ENCODE data around the gene PTPRT. TPM values are rescaled to one million over a fixed set of nuclear protein-coding genes. Genes with fewer than 3 reads are reported as not detected.

Gene PTPRT
- total RNA-seq, 1 donor from 2014 or later: not detected

DNA sequence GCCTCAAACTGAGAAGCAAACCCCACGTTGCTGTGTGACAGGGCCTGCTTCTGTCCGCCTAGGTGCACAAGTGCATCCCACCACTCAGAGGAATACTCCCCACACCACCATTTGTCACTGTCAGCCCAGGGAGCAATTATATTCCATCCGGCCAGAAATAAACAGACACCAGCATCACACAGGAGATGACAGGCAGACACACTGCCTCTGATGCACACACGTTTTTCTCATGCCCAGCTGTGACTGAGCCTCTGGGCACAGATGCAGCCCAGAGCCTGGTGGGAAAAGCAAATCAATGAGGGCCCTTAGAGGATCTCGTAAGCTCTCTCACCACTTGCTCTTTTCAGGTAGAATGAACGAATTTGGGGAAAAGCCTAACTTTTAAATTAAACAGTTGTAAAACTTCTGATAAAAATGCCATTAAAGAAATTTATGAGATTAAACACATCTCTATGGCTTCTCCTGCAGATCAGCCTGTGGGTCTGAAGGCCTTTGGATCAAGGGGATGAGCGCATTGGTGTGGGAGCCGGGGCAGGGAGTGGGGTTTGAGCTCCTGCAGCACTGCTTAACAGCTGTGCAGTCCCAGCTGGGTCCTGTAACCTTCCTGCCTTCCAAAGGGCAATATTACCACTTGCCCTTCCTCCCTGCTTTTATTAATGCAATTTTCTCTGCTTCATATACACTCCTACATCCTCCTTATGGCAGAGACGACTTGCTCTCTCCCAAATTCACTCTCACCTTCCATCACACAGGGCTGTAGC is 624.3 kb downstream of the PTPRT start:
- Mint-ChIP-seq H3K9me3 (peaks cover 10% of the 10 kb centered on the region), H3K27me3 (ENCODE audit: low read depth) (no peaks in the 10 kb centered on the region), H3K36me3 (ENCODE audit: low read depth) (no peaks in the 10 kb centered on the region), H3K27ac (no peak overlapping the region), H3K4me3 (ENCODE audit: low read depth) (no peak overlapping the region), H3K4me1 (ENCODE audit: low read depth) (no peaks in the 10 kb centered on the region)
- intact Hi-C loops (cut with micrococcal nuclease): no loop called here
- no peak for DNase-seq (ENCODE audit: low spot score)

DNA sequence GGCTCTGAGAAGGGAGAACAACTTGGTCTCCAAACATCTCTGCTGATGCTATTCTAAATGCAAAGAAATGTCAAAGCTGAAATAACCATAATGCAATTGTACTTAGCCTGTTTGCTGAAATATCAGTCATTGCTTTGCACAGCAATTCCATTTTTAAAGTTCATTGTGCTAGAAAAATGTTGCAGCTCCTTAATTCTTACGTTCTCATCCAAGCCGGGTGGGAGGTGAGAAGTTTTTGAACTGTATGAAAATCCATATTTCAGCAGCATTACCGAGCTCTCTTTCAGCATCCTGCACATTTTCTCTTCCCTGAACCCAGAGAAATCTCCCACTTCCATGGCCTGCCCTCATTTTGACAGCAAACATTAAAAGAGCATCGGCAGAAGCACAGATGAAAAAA is 630.0 kb downstream of the PTPRT start:
- Mint-ChIP-seq H3K9me3 (peaks cover 3% of the 10 kb centered on the region), H3K27ac (no peak overlapping the region), H3K36me3 (ENCODE audit: low read depth) (no peaks in the 10 kb centered on the region), H3K4me3 (ENCODE audit: low read depth) (no peak overlapping the region), H3K4me1 (ENCODE audit: low read depth) (no peaks in the 10 kb centered on the region), H3K27me3 (ENCODE audit: low read depth) (no peaks in the 10 kb centered on the region)
- intact Hi-C loops (cut with micrococcal nuclease): no loop called here
- DNase-seq (ENCODE audit: low spot score): no peak

DNA sequence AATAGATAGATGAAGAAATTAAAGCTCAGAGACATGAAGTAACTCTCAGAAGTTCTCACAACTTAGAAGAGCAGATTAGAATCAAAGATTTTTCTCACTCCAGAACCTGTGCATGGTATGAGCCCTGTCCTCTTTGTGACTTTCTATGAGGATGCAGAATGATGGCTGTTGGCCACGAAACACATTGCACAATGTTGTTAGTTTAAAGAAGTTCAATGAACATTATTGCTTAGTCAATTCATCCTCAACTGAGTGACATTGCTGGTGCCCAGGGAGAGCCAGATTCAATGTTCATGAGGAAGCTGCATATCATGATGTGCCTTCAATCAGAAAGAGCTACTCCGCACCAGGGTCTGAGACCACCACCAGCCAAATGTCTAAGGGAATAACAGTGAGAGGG is 633.1 kb downstream of the PTPRT start:
- no peaks in the 10 kb centered on the region for H3K27me3 Mint-ChIP-seq (ENCODE audit: low read depth)
- H3K4me1 Mint-ChIP-seq (ENCODE audit: low read depth): peaks cover 5% of the 10 kb centered on the region
- H3K4me3 Mint-ChIP-seq (ENCODE audit: low read depth): no peak overlapping the region
- intact Hi-C loops (cut with micrococcal nuclease): no loop called here
- peaks cover 3% of the 10 kb centered on the region for H3K9me3 Mint-ChIP-seq
- H3K36me3 Mint-ChIP-seq (ENCODE audit: low read depth): no peaks in the 10 kb centered on the region
- H3K27ac Mint-ChIP-seq: no peak overlapping the region
- DNase-seq (ENCODE audit: low spot score): no peak

DNA sequence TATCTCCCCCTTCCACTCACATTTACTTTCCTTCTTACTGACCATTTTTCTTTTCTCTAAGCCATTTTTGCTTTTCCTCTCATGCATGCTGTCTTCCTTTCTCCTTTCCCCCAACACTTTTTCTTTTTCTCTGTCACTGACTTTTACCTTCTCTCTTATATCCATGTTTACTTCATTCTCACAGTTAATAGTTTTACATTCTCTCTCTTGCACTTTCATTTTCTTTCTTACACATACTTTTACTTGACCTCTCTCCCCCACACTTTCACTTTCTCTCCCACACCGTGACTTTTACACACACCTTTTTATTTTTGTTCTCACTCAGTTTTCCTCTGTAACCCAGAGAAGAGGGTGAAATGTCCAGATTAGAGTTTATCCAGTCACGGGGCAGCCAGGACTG is 636.3 kb downstream of the PTPRT start:
- no peak overlapping the region for H3K27ac Mint-ChIP-seq

DNA sequence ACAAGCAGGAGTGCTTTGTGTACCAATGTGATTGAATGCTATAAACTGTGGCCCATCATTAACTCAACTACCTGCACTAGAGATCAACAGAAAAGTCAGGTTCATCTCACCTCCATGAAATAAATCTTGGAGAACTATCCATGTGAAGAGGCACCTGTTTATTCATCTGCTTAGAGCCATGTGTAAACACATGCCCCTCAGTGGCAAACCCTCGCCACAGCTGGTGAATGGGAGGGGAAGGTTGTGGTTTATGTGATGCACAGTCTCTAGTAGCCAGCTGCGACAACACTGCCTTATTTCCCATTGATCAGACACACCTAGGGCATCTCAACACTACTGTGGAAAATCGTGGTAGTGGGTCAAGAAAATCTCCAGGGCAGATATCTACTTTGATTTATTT is 640.2 kb downstream of the PTPRT start:
- DNase-seq (ENCODE audit: low spot score): no peak
- Mint-ChIP-seq H3K4me3 (ENCODE audit: low read depth) (no peak overlapping the region), H3K27me3 (ENCODE audit: low read depth) (no peaks in the 10 kb centered on the region), H3K4me1 (ENCODE audit: low read depth) (peaks cover 5% of the 10 kb centered on the region), H3K36me3 (ENCODE audit: low read depth) (no peaks in the 10 kb centered on the region), H3K9me3 (no peaks in the 10 kb centered on the region), H3K27ac (no peak overlapping the region)
- intact Hi-C loops (cut with micrococcal nuclease): no loop called here

More for the DNA sequence above, 636.3 kb downstream of the PTPRT start:
- no peaks in the 10 kb centered on the region for H3K36me3 Mint-ChIP-seq (ENCODE audit: low read depth)
- no peak for DNase-seq (ENCODE audit: low spot score)
- H3K4me1 Mint-ChIP-seq (ENCODE audit: low read depth): peaks cover 5% of the 10 kb centered on the region
- intact Hi-C loops (cut with micrococcal nuclease): no loop called here
- peaks cover 3% of the 10 kb centered on the region for H3K9me3 Mint-ChIP-seq
- no peak overlapping the region for H3K4me3 Mint-ChIP-seq (ENCODE audit: low read depth)
- no peaks in the 10 kb centered on the region for H3K27me3 Mint-ChIP-seq (ENCODE audit: low read depth)

DNA sequence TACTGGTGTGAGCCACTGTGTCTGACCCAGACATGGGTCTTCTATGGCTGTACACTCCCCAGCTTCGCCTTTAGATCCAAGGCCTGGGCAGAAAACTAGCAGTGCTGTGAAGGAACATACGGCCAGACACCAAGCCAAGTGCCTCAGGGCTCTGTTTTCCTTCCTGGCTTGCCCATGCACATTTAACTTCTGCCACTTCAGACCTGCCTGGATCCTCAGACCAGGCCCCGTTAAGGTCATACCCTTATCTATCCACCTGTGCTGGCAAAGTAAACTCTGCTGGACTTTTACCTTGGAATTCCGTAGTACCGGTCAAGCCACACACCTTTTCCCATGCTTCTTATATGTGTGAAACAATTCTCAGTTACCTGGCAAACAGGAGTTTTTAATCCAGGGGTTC is 644.8 kb downstream of the PTPRT start:
- Mint-ChIP-seq H3K27me3 (ENCODE audit: low read depth) (no peaks in the 10 kb centered on the region), H3K36me3 (ENCODE audit: low read depth) (no peaks in the 10 kb centered on the region), H3K4me1 (ENCODE audit: low read depth) (no peaks in the 10 kb centered on the region), H3K27ac (no peak overlapping the region), H3K9me3 (no peaks in the 10 kb centered on the region), H3K4me3 (ENCODE audit: low read depth) (no peak overlapping the region)
- no peak for DNase-seq (ENCODE audit: low spot score)
- intact Hi-C loops (cut with micrococcal nuclease): no loop called here

DNA sequence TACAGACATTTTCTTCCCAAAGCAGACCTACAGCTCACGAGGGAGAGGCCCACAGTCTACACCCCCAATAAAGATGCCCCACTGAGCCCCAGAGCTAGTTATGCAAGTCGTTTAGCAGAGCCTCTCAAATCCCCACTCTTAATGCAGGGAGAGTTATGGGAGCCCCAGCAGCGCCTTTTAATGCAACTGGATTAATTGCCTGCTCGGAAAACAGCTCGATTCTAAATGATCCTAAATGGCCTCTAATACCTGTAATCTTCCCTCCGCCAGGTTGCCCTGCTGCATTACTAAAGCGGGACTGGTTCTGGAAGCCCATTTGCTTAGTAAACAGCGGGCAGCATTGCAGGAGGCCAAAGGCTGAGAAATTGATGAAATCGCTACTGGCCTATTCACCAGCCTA is 656.9 kb downstream of the PTPRT start:
- no peaks in the 10 kb centered on the region for H3K9me3 Mint-ChIP-seq
- no peak for DNase-seq (ENCODE audit: low spot score)
- no peak overlapping the region for H3K27ac Mint-ChIP-seq
- intact Hi-C loops (cut with micrococcal nuclease): loop anchor here (10.0 kb wide), 1 partner anchor 798 kb away; no protein-coding TSS in a partner anchor
- no peak overlapping the region for H3K4me3 Mint-ChIP-seq (ENCODE audit: low read depth)
- no peaks in the 10 kb centered on the region for H3K4me1 Mint-ChIP-seq (ENCODE audit: low read depth)
- no peaks in the 10 kb centered on the region for H3K27me3 Mint-ChIP-seq (ENCODE audit: low read depth)
- no peaks in the 10 kb centered on the region for H3K36me3 Mint-ChIP-seq (ENCODE audit: low read depth)

DNA sequence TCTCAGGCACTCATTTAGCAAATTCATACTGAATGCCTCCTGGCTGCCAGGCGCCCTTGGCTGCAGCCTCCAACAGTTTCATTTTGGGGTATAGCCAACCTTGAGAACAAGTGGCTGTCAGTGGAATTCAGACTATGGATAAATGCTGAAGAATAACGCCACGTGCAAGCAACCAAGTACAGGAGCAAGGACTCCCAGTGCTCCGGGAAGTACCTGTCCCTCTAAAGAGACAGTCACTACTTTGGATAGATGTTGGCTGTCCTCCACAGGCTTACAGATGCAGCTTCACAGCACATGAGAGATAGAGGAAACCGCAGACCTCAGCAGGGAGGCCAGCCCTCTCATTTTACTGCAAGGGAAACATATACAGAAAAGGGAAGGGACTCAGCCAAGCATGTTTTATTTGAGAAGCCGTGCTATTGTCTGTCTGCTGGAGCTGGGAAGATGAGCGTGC is 658.2 kb downstream of the PTPRT start:
- no peaks in the 10 kb centered on the region for H3K9me3 Mint-ChIP-seq
- no peak for DNase-seq (ENCODE audit: low spot score)
- no peaks in the 10 kb centered on the region for H3K27me3 Mint-ChIP-seq (ENCODE audit: low read depth)
- no peaks in the 10 kb centered on the region for H3K36me3 Mint-ChIP-seq (ENCODE audit: low read depth)
- intact Hi-C loops (cut with micrococcal nuclease): loop anchor here (10.0 kb wide), 1 partner anchor 797 kb away; no protein-coding TSS in a partner anchor
- H3K27ac Mint-ChIP-seq: no peak overlapping the region
- no peaks in the 10 kb centered on the region for H3K4me1 Mint-ChIP-seq (ENCODE audit: low read depth)
- H3K4me3 Mint-ChIP-seq (ENCODE audit: low read depth): no peak overlapping the region

DNA sequence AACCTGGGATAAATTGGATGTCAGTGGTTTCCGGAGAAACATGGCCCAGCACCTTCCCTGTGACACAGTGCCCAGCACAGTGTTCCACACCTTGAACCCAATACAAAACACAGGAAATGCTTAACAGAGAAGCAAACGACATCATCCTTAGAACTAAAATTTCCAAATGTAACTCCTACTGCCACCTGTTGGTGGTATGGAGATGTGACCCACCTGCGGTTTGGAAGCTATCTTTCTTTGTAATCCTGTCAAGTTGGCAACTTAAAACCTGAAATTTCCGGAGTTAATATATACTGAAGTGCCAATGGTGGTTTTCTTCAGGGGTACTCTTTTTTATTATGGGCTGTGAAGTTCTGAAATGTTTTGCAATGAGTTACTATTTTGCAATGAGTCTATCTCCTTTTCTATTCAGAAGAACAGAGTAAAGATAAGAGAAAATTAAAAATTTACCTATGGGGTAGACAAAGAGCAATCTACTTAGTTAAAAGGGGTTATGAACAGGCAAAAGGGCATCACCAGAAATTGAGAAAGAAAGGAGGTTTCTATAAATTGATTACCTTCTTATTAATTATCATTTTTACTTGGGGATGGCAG is 658.8 kb downstream of the PTPRT start:
- Mint-ChIP-seq H3K27ac (no peak overlapping the region), H3K4me1 (ENCODE audit: low read depth) (no peaks in the 10 kb centered on the region), H3K4me3 (ENCODE audit: low read depth) (no peak overlapping the region), H3K9me3 (no peaks in the 10 kb centered on the region), H3K27me3 (ENCODE audit: low read depth) (no peaks in the 10 kb centered on the region), H3K36me3 (ENCODE audit: low read depth) (no peaks in the 10 kb centered on the region)
- intact Hi-C loops (cut with micrococcal nuclease): loop anchor here (10.0 kb wide), 1 partner anchor 796 kb away; no protein-coding TSS in a partner anchor
- DNase-seq (ENCODE audit: low spot score): no peak

DNA sequence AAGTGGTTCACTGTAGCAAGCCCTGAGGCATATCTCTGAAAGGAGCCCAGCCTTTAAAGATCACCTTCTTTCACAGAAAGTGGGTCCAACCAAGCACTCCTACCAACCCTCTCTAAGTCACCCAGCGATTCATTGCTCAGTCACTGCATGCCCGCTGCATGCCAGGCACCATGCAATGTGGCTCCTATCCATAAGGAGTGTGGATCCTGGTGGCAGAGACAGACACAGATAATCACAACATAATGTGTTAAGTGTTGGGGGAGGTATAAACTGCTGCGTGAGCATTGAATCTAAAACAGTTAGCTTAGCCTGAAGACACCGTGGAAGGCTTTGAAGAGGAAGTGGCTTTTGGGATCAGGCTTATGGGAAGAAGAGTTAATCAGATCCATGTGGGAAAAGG is 659.5 kb downstream of the PTPRT start:
- H3K4me1 Mint-ChIP-seq (ENCODE audit: low read depth): no peaks in the 10 kb centered on the region
- no peaks in the 10 kb centered on the region for H3K9me3 Mint-ChIP-seq
- H3K27ac Mint-ChIP-seq: no peak overlapping the region
- no peak overlapping the region for H3K4me3 Mint-ChIP-seq (ENCODE audit: low read depth)
- no peaks in the 10 kb centered on the region for H3K27me3 Mint-ChIP-seq (ENCODE audit: low read depth)
- no peaks in the 10 kb centered on the region for H3K36me3 Mint-ChIP-seq (ENCODE audit: low read depth)
- intact Hi-C loops (cut with micrococcal nuclease): loop anchor here (10.0 kb wide), 1 partner anchor 795 kb away; no protein-coding TSS in a partner anchor
- no peak for DNase-seq (ENCODE audit: low spot score)

DNA sequence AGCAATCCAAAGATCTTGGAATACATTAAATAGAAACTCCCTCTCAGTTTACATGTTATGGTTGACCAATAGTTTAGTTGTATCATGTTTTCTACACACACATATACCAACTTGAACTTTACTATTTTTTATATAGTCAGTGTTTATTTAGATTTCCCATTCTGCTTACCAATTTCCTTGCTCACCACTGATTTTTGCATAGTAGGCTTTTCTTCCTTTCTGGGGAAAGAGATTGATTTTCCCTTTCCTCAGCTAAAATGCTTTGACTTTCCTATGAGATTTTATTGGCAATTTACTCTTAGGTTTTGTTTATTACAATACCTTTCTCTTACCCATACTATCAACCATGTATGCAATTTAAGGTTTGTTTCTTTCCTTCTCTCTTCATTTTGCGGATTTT is 665.6 kb downstream of the PTPRT start:
- H3K36me3 Mint-ChIP-seq (ENCODE audit: low read depth): no peaks in the 10 kb centered on the region
- H3K9me3 Mint-ChIP-seq: no peaks in the 10 kb centered on the region
- no peak for DNase-seq (ENCODE audit: low spot score)
- H3K4me3 Mint-ChIP-seq (ENCODE audit: low read depth): no peak overlapping the region
- H3K27me3 Mint-ChIP-seq (ENCODE audit: low read depth): no peaks in the 10 kb centered on the region
- H3K27ac Mint-ChIP-seq: no peak overlapping the region
- H3K4me1 Mint-ChIP-seq (ENCODE audit: low read depth): no peaks in the 10 kb centered on the region
- intact Hi-C loops (cut with micrococcal nuclease): no loop called here

DNA sequence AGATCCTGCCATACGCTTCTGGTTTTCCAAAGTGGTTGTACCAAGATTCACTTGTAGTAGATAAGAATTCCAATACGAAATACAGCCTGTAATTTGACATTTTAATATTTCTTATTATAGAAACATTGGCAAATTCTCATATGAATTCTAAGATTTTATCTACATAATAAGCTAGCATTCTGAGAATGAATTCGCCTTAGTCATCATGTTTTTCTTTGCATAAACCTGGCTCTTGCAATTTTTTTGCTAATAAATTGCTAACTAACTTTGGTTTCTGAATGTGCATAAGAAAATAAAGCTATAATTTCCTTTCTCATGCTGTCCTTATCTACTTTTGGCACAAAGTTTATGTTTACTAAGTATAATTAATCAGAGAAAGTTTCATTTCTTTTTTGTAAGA is 673.0 kb downstream of the PTPRT start:
- no peak for DNase-seq (ENCODE audit: low spot score)
- Mint-ChIP-seq H3K9me3 (peaks cover 4% of the 10 kb centered on the region), H3K4me1 (ENCODE audit: low read depth) (no peaks in the 10 kb centered on the region), H3K36me3 (ENCODE audit: low read depth) (no peaks in the 10 kb centered on the region), H3K27me3 (ENCODE audit: low read depth) (no peaks in the 10 kb centered on the region), H3K27ac (no peak overlapping the region), H3K4me3 (ENCODE audit: low read depth) (no peak overlapping the region)
- intact Hi-C loops (cut with micrococcal nuclease): no loop called here

DNA sequence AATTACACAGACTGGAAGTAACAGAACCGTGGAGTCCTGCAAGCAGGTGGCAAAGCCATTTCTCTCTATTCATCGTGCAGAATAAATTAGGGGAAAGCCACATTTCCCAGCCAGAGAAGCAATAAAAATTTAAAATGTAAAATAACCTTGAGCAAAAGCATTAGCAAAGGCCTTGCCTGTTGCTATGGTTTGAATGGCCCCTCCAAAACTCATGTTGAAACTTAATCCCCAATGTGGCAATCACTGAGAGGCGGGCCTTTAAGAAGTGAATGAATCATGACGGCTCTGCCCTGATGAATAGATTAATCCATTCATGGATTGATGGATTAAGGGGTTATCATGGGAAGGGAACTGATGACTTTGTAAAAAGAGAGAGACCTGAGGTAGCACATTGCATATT is 679.0 kb downstream of the PTPRT start:
- no peaks in the 10 kb centered on the region for H3K27me3 Mint-ChIP-seq (ENCODE audit: low read depth)
- no peaks in the 10 kb centered on the region for H3K36me3 Mint-ChIP-seq (ENCODE audit: low read depth)
- intact Hi-C loops (cut with micrococcal nuclease): no loop called here
- H3K4me3 Mint-ChIP-seq (ENCODE audit: low read depth): no peak overlapping the region
- no peak overlapping the region for H3K27ac Mint-ChIP-seq
- no peak for DNase-seq (ENCODE audit: low spot score)
- H3K9me3 Mint-ChIP-seq: peaks cover 4% of the 10 kb centered on the region
- no peaks in the 10 kb centered on the region for H3K4me1 Mint-ChIP-seq (ENCODE audit: low read depth)
